GM13977 (cell line): ENCODE data around the gene FBXW4.

Experiments
- DNase-seq: peaks from one replicate; pipeline ENCODE4 v3.0.0; 2012; ENCODE audit warnings: low spot score
- in situ Hi-C: fragments of 300-500 bp; cut with MboI; formaldehyde crosslinking; loops from one replicate; pipeline ENCODE4 v1.12.0; 2022; ENCODE audit warnings: low sequenced_read_pairs, low pct_unique_long_range_greater_than_20kb, mixed read lengths, inconsistent platforms; ENCODE audit not compliant: unreplicated experiment
- TF ChIP-seq, protein P1 (sequence below): IDR thresholded peaks from 2 replicates; pipeline ENCODE4 v1.5.1; 2012; ENCODE audit warnings: mild to moderate bottlenecking, control low read depth; ENCODE audit not compliant: insufficient read depth; ENCODE audit errors: extremely low read depth, missing control alignments

The FBXW4 gene

DNA sequence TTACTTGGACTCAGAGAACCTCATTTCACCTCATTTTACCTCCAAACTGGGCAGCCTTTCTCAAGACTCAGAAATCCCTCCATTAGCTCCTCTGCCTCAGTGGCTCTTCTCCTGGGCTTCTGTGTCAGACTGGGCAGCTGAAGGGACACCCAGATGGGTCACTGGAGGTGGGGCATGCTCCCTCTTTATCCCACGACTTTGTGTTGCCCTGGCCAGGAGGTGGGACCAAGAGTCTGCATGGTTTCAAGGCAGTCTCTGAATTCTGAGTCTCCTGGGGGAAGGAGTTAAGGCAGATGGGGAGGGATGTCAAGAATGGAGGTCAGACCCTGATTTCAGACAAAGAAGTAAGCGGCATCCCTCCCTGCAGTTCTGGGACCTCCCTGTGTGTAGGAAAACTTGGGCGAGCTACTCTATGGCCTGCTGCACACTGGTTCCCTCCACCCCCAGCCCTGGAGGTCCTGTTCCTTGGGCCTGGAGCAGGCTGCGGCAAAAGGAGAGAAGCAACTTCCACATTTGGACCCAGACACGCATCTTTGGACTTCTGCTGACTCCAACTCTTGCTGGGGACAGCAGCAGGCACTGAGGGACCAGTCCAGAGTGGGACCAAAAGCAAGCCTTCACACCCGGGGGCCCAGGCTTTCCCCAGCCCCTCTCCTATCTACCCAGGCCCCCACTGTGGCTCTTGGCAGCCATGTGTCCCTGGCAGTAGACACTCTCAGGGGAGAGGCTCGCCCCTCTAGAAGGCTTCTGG is 117.7 kb downstream of the FBXW4 start:
- in situ Hi-C loops = no loop called here
- TF ChIP-seq, protein P1, sequence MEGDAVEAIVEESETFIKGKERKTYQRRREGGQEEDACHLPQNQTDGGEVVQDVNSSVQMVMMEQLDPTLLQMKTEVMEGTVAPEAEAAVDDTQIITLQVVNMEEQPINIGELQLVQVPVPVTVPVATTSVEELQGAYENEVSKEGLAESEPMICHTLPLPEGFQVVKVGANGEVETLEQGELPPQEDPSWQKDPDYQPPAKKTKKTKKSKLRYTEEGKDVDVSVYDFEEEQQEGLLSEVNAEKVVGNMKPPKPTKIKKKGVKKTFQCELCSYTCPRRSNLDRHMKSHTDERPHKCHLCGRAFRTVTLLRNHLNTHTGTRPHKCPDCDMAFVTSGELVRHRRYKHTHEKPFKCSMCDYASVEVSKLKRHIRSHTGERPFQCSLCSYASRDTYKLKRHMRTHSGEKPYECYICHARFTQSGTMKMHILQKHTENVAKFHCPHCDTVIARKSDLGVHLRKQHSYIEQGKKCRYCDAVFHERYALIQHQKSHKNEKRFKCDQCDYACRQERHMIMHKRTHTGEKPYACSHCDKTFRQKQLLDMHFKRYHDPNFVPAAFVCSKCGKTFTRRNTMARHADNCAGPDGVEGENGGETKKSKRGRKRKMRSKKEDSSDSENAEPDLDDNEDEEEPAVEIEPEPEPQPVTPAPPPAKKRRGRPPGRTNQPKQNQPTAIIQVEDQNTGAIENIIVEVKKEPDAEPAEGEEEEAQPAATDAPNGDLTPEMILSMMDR = no peak
- DNase-seq = peak; percentile 17

DNA sequence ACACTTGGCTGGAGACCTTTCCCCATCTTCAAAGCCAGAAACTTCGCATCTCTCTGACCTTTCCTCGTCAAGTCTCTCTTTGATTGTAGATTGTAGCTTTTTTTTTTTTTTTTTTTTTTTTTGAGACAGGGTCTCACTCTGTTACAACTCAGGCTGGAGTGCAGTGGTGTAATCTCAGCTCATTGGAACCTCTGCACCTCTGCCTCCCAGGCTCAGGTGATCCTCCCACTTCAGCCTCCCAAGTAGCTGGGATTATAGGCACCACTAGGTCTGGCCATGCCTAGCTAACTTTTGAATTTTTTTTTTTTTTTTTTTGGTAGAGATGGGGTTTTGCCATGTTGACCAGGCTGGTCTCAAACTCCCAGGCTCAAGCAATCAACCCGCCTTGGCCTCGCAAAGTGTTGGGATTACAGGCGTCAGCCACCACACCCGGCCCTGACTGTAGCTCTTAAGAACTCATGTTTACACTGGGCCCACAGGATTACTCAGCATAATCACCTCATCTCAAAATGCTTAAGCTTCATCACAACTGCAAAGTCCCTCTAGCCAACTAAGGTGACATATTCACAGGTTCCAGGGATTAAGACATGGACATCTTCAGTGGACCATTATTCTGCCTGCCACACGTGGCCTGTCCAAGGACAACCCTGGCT is 118.6 kb downstream of the FBXW4 start:
- TF ChIP-seq, protein P1 = no peak
- no peak for DNase-seq
- in situ Hi-C loops = no loop called here

DNA sequence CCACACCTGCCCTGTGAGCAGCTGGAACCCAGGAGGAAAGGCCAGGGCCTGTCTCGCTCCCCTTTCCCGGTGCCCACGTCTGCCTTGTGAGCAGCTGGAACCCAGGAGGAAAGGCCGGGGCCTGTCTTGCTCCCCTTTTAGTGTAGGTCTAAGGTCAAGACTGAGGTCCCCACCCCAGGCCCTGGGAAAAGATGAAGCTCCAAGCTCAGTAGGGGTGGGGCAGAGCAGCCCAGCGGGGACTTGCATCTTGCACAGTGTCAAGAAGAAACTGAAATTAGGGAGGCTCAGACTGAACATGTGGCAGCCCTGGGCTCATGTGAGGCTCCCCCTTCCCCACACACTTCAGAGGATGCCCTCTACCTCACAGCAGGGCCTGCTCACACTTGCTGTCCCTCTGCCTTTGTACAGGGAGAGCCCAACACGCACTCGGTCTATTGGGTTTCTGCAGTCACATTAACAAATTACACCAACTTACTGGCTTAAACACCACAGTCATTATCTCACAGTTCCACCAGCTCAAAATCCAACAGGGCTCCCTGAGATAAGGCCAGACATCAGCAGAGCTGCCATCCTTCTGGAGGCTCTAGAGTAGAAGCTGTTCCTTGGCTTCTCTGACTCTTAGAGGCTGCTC is 119.3 kb downstream of the FBXW4 start:
- DNase-seq = peak; percentile 18
- in situ Hi-C loops = no loop called here
- TF ChIP-seq, protein P1 = no peak

DNA sequence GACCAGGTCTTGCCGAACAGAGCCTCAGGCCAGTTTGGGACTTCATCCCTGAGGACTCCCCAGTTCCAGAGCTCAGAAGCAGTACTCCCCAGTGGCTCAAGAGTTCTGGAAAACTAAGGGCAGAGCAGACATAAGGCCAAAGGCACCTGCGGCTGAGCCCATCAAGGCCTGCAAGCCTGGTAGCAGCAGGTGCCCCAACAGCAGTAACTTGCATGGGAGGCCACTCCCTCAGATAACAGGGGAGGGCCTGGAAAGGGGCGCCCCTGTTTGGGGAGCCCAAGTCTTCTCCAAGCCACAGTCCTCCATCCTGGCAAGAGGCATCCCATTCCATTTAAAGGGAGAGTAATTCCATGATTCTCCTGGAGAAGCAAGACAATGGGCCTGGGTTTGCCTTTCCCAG is 119.9 kb downstream of the FBXW4 start:
- peak; percentile 24 for DNase-seq
- TF ChIP-seq, protein P1 = no peak
- in situ Hi-C loops = no loop called here

DNA sequence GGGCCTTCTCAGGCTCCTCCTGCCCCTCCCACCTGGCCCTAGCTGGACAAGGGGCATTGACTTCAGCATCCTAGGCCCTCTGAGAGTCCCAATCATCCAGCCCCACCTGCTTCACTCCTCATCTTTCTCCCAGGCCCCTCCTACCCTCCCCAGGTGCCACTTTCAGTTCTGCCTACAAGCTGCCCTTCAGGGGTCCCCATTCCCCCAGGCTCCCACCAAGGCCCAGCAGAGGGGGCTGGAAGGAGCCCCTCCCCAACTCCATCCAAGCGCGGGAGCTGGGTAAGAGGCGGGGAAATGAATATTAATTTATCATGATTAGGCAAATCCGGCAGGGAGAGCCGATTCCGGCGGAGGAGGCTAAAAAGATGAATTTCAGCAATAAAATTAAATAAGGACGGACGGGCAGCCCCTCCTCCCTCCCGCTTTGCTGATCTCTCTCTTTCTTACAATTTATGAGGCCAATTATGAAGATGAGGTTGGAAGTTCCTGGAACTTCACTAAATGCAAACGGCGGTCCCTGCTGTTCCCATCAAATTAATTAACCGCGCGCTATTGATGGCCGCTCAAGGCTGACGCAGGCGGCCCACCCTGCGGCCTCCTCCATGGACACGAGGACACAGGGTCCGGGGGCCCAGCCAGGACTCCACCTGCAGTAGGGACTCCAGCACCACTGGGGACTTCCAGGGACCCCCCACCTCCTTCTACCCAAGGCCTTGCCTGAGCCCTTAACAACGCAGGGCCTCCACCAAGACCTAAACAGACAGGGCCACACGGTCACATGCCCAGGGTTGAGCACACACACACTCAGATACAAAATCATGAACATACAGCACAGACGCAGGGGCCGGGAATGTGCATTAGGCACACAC is 120.9 kb downstream of the FBXW4 start:
- in situ Hi-C loops = loop anchor here (25.0 kb wide), 2 partner anchors 262 to 362 kb away; no protein-coding TSS in a partner anchor
- TF ChIP-seq, protein P1 = no peak
- no peak for DNase-seq

DNA sequence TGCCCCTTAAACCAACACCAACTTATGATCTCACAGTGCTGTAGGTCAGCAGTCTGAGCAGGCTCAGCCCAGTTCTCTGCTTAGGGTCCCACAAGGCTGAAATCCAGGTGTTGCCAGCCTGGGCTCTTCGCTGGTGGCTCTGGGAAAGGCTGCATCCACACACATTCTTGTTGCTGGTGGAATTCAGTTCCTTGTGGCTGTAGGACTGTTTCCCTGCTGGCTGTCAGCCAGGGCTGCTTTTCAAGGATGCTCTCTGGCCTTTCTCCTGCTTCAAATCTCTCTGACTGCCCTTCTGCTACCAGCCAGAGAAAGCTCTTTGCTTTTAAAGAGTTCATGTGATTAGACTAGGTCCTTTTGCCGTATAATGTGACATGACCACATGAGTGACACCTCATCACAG is 122.2 kb downstream of the FBXW4 start:
- in situ Hi-C loops = loop anchor here (25.0 kb wide), 2 partner anchors 260 to 360 kb away; no protein-coding TSS in a partner anchor
- TF ChIP-seq, protein P1 = no peak
- no peak for DNase-seq
